ENCODE results near the gene RPS15. TPM values are rescaled to one million over a fixed set of nuclear protein-coding genes. Genes with fewer than 3 reads are reported as not detected.
A peak's percentile ranks its signal among the peaks of the same experiment; 100 is the strongest.

RPS15 gene
- total RNA-seq, 1 donor from 2014 or later, result 603 TPM

DNA sequence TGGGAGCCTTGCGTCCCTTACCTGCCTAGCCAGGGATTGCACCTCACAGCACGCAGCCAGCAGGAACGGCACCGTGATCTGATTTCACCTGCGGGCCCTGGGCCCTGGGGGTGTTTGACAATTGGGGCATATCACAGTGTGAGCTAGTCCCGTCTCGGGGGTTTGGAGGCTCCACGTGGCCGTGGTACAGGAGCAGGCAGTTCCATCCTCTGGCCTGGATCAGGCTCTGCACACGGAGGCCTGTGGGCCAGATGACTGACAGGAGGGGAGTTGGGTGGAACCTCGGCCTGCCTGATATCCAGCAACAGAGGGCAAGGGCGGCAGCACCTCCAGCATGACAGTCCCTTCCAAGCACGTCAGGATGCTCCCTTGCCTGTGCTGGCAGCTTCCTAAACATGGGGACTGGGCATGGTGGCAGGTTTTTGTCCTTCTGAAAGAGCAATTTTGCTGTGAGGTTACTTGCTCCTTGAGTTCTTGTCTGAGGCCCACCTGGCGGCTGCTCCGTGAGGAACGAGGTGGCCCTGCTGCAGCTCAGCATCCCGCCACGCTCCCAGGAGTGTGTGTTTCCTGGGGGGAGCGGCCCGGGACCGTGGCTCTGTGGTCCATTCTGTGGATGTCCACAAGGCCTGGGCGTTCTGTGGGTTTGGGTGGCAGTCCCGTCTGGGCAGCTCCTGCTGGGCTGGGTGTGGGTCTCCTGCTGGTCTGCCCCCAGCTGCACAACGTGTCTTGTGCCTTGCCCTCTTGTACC, 6.3 kb upstream of the RPS15 start:
- Mint-ChIP-seq H3K9me3 (ENCODE audit: unreplicated experiment) (peaks cover 2% of the 10 kb centered on the region), H3K4me3 (ENCODE audit: unreplicated experiment) (no peak overlapping the region), H3K27me3 (ENCODE audit: unreplicated experiment) (peaks cover 3% of the 10 kb centered on the region), H3K4me1 (ENCODE audit: low read depth, unreplicated experiment) (peaks cover 13% of the 10 kb centered on the region), H3K27ac (ENCODE audit: unreplicated experiment) (peak overlapping the region; percentile 22), H3K36me3 (ENCODE audit: unreplicated experiment) (no peaks in the 10 kb centered on the region)
- TF ChIP-seq, protein P1, sequence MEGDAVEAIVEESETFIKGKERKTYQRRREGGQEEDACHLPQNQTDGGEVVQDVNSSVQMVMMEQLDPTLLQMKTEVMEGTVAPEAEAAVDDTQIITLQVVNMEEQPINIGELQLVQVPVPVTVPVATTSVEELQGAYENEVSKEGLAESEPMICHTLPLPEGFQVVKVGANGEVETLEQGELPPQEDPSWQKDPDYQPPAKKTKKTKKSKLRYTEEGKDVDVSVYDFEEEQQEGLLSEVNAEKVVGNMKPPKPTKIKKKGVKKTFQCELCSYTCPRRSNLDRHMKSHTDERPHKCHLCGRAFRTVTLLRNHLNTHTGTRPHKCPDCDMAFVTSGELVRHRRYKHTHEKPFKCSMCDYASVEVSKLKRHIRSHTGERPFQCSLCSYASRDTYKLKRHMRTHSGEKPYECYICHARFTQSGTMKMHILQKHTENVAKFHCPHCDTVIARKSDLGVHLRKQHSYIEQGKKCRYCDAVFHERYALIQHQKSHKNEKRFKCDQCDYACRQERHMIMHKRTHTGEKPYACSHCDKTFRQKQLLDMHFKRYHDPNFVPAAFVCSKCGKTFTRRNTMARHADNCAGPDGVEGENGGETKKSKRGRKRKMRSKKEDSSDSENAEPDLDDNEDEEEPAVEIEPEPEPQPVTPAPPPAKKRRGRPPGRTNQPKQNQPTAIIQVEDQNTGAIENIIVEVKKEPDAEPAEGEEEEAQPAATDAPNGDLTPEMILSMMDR (IDR thresholded peaks at IDR 0.05; ENCODE audit: partially characterized antibody, unreplicated experiment), result no peak
- no peak for DNase-seq

DNA sequence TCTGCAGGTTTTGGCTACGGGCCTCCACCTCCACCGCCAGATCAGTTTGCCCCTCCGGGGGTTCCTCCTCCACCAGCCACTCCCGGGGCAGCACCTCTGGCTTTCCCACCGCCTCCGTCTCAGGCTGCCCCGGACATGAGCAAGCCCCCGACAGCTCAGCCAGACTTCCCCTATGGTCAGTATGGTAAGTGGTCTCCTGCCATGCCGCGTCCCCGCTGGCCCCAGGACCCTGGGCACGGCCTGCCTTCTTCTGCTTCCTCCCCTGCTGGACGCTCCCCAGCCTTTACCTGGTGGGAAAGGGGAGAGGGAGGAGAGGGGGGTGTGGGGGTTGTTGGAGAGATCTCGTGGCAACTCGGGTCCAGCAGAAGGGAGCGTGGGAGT, 5.7 kb upstream of the RPS15 start:
- Mint-ChIP-seq H3K27ac (ENCODE audit: unreplicated experiment) (no peak overlapping the region), H3K4me3 (ENCODE audit: unreplicated experiment) (no peak overlapping the region), H3K36me3 (ENCODE audit: unreplicated experiment) (no peaks in the 10 kb centered on the region), H3K4me1 (ENCODE audit: low read depth, unreplicated experiment) (peaks cover 10% of the 10 kb centered on the region), H3K9me3 (ENCODE audit: unreplicated experiment) (peaks cover 2% of the 10 kb centered on the region), H3K27me3 (ENCODE audit: unreplicated experiment) (peaks cover 2% of the 10 kb centered on the region)
- TF ChIP-seq, protein P1 (IDR thresholded peaks at IDR 0.05; ENCODE audit: partially characterized antibody, unreplicated experiment), result no peak
- DNase-seq, result no peak

DNA sequence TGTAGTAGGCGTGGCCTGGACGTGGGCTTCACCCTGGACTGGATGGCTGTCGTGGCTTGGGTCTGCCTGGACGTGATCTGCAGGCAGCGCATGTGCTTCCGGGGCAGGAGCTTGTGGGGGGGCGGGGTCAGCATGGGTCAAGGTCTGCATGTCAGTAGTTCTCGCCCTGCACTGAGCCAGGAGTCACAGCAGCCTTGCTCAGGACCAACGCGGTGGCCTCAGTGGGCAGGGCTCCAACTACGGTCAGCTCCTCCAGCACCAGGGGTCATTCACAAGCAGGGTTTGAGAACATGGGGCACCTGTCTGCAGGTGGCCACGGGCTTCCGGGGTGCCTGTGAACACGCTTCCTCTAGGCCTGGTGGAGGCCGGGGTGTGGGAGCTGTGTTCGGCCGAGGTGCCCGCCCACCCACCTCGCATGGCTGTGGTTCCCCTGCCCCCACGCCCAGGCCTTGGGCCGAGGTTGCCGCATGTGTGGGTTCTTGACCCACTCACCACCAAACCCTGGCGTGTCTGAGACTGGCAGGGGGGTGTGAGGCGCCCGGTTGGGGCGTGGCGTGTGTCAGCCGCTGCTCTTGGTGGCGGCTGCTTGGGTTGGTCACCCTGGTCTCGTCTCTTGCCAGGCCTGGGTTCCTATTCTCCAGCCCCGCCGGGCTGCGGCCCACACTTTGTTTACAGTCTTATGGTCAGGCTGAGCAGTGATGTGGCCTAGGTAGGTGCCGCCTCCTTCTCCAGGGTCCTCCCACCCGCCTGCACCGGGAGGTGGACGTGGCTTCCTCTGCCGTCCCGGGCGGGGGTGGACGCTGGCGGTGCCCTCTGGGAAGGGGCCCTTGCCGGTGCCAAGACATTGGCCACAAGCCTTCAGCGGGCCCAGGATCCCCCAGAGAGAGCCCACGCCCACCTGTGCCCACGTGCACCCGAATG, 4.8 kb upstream of the RPS15 start:
- Mint-ChIP-seq H3K36me3 (ENCODE audit: unreplicated experiment) (no peaks in the 10 kb centered on the region), H3K9me3 (ENCODE audit: unreplicated experiment) (peaks cover 8% of the 10 kb centered on the region), H3K4me3 (ENCODE audit: unreplicated experiment) (no peak overlapping the region), H3K27ac (ENCODE audit: unreplicated experiment) (no peak overlapping the region), H3K27me3 (ENCODE audit: unreplicated experiment) (peaks cover 2% of the 10 kb centered on the region), H3K4me1 (ENCODE audit: low read depth, unreplicated experiment) (peaks cover 3% of the 10 kb centered on the region)
- TF ChIP-seq, protein P1 (IDR thresholded peaks at IDR 0.05; ENCODE audit: partially characterized antibody, unreplicated experiment), result no peak
- DNase-seq, result no peak

DNA sequence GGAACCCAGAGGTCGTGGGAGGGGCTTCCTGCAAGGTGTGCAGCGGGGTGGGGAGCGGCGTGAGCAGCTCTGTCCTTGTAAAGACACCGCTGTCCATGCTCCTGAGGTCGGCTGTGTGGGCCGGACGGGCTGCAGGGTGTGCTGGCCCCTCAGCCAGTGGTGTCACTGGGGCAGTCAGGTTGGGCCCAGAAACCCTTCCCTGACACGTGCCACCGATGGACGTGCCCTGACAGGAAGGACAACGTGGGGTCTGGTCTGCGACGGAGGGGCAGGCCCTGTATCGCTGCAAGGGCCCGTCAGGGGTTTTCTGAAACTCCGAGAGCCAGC, 4.2 kb upstream of the RPS15 start:
- Mint-ChIP-seq H3K27ac (ENCODE audit: unreplicated experiment) (no peak overlapping the region), H3K4me3 (ENCODE audit: unreplicated experiment) (no peak overlapping the region), H3K36me3 (ENCODE audit: unreplicated experiment) (no peaks in the 10 kb centered on the region), H3K4me1 (ENCODE audit: low read depth, unreplicated experiment) (peaks cover 3% of the 10 kb centered on the region), H3K9me3 (ENCODE audit: unreplicated experiment) (peaks cover 8% of the 10 kb centered on the region), H3K27me3 (ENCODE audit: unreplicated experiment) (peaks cover 2% of the 10 kb centered on the region)
- DNase-seq, result no peak
- TF ChIP-seq, protein P1 (IDR thresholded peaks at IDR 0.05; ENCODE audit: partially characterized antibody, unreplicated experiment), result no peak

All from glutamatergic neuron (in vitro differentiated cells).